ENCODE measurements around the gene DICER1.

DNA sequence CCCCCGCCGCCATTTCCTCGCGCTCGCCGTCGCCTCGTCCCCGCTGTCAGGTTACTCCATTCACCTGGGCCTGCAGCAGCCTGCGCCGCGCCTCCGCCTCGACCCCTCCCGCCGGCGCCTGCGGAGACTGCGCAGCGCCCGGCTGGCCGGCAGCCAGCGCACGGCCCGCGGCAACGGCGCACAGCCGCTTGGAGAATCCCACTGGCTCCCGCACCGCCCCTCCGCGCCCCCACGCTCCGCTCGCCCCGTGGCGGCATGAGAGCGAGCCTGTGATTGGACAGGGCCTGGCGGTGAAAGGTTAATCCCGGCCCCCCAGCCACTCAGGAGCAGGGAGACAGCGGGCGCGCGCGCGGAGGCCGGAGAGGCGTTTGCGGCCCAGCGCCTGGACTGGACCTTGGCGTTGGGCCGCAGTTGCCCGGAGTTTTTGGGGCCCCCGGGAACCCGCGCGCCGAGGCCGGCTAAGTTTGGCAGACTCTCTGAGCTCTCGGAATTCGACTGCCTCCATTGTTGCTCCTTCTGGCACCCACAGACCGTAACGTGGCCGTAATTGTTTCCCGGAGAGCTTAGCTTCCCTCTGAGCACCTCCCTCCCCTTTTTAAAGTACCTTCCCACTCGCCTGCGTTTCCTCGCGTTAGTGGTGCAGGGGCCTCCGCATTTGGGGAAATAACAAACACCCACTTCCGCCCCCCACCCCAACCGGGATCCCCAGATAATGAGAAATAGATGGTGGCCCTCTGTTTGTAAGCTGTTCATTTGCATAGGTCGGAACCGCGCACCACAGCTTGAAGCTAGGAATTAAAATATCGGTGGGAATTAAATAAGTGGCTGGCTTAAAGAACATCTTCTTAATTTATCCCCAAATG is at the start of gene DICER1:
- TF ChIP-seq CTCF (IDR thresholded peaks at IDR 0.05; ENCODE audit: borderline replicate concordance, extremely low read depth, low read length, poor library complexity, severe bottlenecking) (no peak), EZH2 (IDR thresholded peaks at IDR 0.05; ENCODE audit: borderline replicate concordance, low read depth, low read length, severe bottlenecking) (no peak)

Data from DND-41 (cell line).